HL-60 (cell line): ENCODE results near the gene KCNMA1.

ENCODE experiments used
- CTCF ChIP-seq: IDR thresholded peaks from one replicate; pipeline ENCODE4 v1.5.1; 2011; ENCODE audit warnings: low read length, control low read depth, inconsistent platforms; ENCODE audit not compliant: insufficient read depth
- POLR2AphosphoS5 ChIP-seq: IDR thresholded peaks from 2 replicates; pipeline ENCODE4 v1.6.1; 2012; ENCODE audit warnings: low read depth
- REST ChIP-seq: IDR thresholded peaks from 2 replicates; pipeline ENCODE4 v1.6.1; 2012; ENCODE audit warnings: low read depth; ENCODE audit not compliant: insufficient replicate concordance

GRCh38 chr10:77678146-77678545 is 40.5 kb upstream of the KCNMA1 start:
- TF ChIP-seq POLR2AphosphoS5, result no peak
- no peak for TF ChIP-seq CTCF
- TF ChIP-seq REST, result no peak
